ACC112 (cell line): Measurements from ENCODE around the gene SELENOH.

Source experiments
- H2AFZ ChIP-seq: fragments of 200-600 bp; sonication (generic); one replicate; pipeline ENCODE4 v1.6.0; 2017; ENCODE audit warnings: antibody characterized with exemption, low read length; ENCODE audit not compliant: unreplicated experiment
- H3K27ac ChIP-seq: fragments of 200-600 bp; sonication (generic); 2 replicates; pipeline ENCODE4 v1.5.1; 2014; ENCODE audit warnings: low read depth, mild to moderate bottlenecking, antibody characterized with exemption, low read length, moderate library complexity
- H3K27me3 ChIP-seq: fragments of 200-600 bp; sonication (generic); 2 replicates; pipeline ENCODE4 v1.6.1; 2014; ENCODE audit warnings: mild to moderate bottlenecking, antibody characterized with exemption, low read length, moderate library complexity, mixed read lengths; ENCODE audit not compliant: insufficient read depth
- H3K36me3 ChIP-seq: fragments of 200-600 bp; sonication (generic); 2 replicates; pipeline ENCODE4 v1.6.1; 2016; ENCODE audit warnings: mild to moderate bottlenecking, antibody characterized with exemption, low read length, moderate library complexity, mixed read lengths; ENCODE audit not compliant: insufficient read depth
- H3K4me1 ChIP-seq: fragments of 200-600 bp; sonication (generic); one replicate; pipeline ENCODE4 v1.6.1; 2016; ENCODE audit warnings: low read length, mixed read lengths; ENCODE audit not compliant: insufficient read depth, unreplicated experiment, control insufficient read depth
- H3K4me3 ChIP-seq: fragments of 200-600 bp; sonication (generic); 2 replicates; pipeline ENCODE4 v1.5.1; 2014; ENCODE audit warnings: mild to moderate bottlenecking, low read depth, low read length
- H3K79me2 ChIP-seq: fragments of 200-600 bp; sonication (generic); one replicate; pipeline ENCODE4 v1.6.0; 2016; ENCODE audit warnings: low read length; ENCODE audit not compliant: control insufficient read depth, unreplicated experiment, insufficient read depth

The SELENOH gene

GRCh38 chr11:57778318-57779037 is 37.2 kb downstream of the SELENOH start:
- Histone ChIP-seq H3K79me2 (peaks cover 90% of the 10 kb centered on the region), H2AFZ (no peak overlapping the region), H3K4me1 (peaks cover 46% of the 10 kb centered on the region), H3K4me3 (peak overlapping the region; percentile 64), H3K27ac (peak overlapping the region; percentile 96), H3K36me3 (no peaks in the 10 kb centered on the region), H3K27me3 (no peaks in the 10 kb centered on the region)

- Histone ChIP-seq H3K79me2 (peaks cover 87% of the 10 kb centered on the region), H3K27me3 (no peaks in the 10 kb centered on the region), H2AFZ (no peak overlapping the region), H3K36me3 (no peaks in the 10 kb centered on the region), H3K4me1 (peaks cover 46% of the 10 kb centered on the region), H3K4me3 (no peak overlapping the region), H3K27ac (peak overlapping the region; percentile 96)
These were observed 38.0 kb downstream of the SELENOH start for GRCh38 chr11:57779276-57779675.

GRCh38 chr11:57781529-57781943 is 40.2 kb downstream of the SELENOH start:
- Histone ChIP-seq H3K79me2 (peaks cover 86% of the 10 kb centered on the region), H3K4me1 (peaks cover 32% of the 10 kb centered on the region), H3K27ac (no peak overlapping the region), H2AFZ (no peak overlapping the region), H3K4me3 (no peak overlapping the region), H3K27me3 (no peaks in the 10 kb centered on the region), H3K36me3 (no peaks in the 10 kb centered on the region)

GRCh38 chr11:57785072-57785471 is 43.8 kb downstream of the SELENOH start:
- H3K27me3 ChIP-seq: no peaks in the 10 kb centered on the region
- H3K4me1 ChIP-seq: peaks cover 12% of the 10 kb centered on the region
- H2AFZ ChIP-seq: no peak overlapping the region
- H3K27ac ChIP-seq: no peak overlapping the region
- no peaks in the 10 kb centered on the region for H3K36me3 ChIP-seq
- peaks cover 86% of the 10 kb centered on the region for H3K79me2 ChIP-seq
- no peak overlapping the region for H3K4me3 ChIP-seq

- peaks cover 12% of the 10 kb centered on the region for H3K4me1 ChIP-seq
- no peak overlapping the region for H3K27ac ChIP-seq
- peaks cover 84% of the 10 kb centered on the region for H3K79me2 ChIP-seq
These were observed 45.1 kb downstream of the SELENOH start for GRCh38 chr11:57786436-57786835.

GRCh38 chr11:57787006-57787604 is 45.8 kb downstream of the SELENOH start:
- Histone ChIP-seq H3K36me3 (peaks cover 5% of the 10 kb centered on the region; the same call in 1 of the 2 replicates), H3K27me3 (no peaks in the 10 kb centered on the region), H3K79me2 (peaks cover 84% of the 10 kb centered on the region), H2AFZ (no peak overlapping the region), H3K27ac (no peak overlapping the region), H3K4me3 (no peak overlapping the region), H3K4me1 (peaks cover 16% of the 10 kb centered on the region)

More at GRCh38 chr11:57786436-57786835, 45.1 kb downstream of the SELENOH start:
- H3K27me3 ChIP-seq: no peaks in the 10 kb centered on the region
- no peak overlapping the region for H3K4me3 ChIP-seq
- no peak overlapping the region for H2AFZ ChIP-seq
- H3K36me3 ChIP-seq: peaks cover 3% of the 10 kb centered on the region; the same call in 1 of the 2 replicates

- H3K79me2 ChIP-seq: peaks cover 79% of the 10 kb centered on the region
- H2AFZ ChIP-seq: no peak overlapping the region
- H3K36me3 ChIP-seq: peaks cover 7% of the 10 kb centered on the region; the same call in 1 of the 2 replicates
- H3K4me1 ChIP-seq: peaks cover 26% of the 10 kb centered on the region
- no peak overlapping the region for H3K4me3 ChIP-seq
- no peak overlapping the region; the same call in 1 of the 2 replicates for H3K27ac ChIP-seq
- H3K27me3 ChIP-seq: no peaks in the 10 kb centered on the region
These were observed 46.8 kb downstream of the SELENOH start for GRCh38 chr11:57787920-57788702.

GRCh38 chr11:57788703-57789088 is 47.4 kb downstream of the SELENOH start:
- Histone ChIP-seq H3K79me2 (peaks cover 83% of the 10 kb centered on the region), H3K4me1 (peaks cover 28% of the 10 kb centered on the region)

GRCh38 chr11:57791321-57792059 is 50.2 kb downstream of the SELENOH start:
- H3K27me3 ChIP-seq: no peaks in the 10 kb centered on the region
- peaks cover 26% of the 10 kb centered on the region for H3K4me1 ChIP-seq
- peaks cover 68% of the 10 kb centered on the region for H3K79me2 ChIP-seq
- H3K36me3 ChIP-seq: peaks cover 19% of the 10 kb centered on the region
- H3K27ac ChIP-seq: no peak overlapping the region
- no peak overlapping the region for H3K4me3 ChIP-seq
- H2AFZ ChIP-seq: no peak overlapping the region

More at GRCh38 chr11:57788703-57789088, 47.4 kb downstream of the SELENOH start:
- no peak overlapping the region for H3K27ac ChIP-seq
- H3K36me3 ChIP-seq: peaks cover 12% of the 10 kb centered on the region; the same call in 1 of the 2 replicates
- H3K27me3 ChIP-seq: no peaks in the 10 kb centered on the region
- no peak overlapping the region for H2AFZ ChIP-seq
- H3K4me3 ChIP-seq: no peak overlapping the region

GRCh38 chr11:57792060-57792541 is 50.8 kb downstream of the SELENOH start:
- Histone ChIP-seq H3K79me2 (peaks cover 62% of the 10 kb centered on the region), H3K4me1 (peaks cover 21% of the 10 kb centered on the region), H3K27me3 (no peaks in the 10 kb centered on the region), H3K4me3 (no peak overlapping the region), H3K36me3 (peaks cover 23% of the 10 kb centered on the region), H2AFZ (no peak overlapping the region), H3K27ac (no peak overlapping the region)
